22Rv1 (cell line): Measurements from ENCODE around the gene AKR1C3.

Source experiments
- H3K27ac ChIP-seq: fragments of 450-650 bp; 2 replicates; pipeline ENCODE4 v1.5.1; 2017
- CTCF ChIP-seq: fragments of 450-650 bp; IDR thresholded peaks from 2 replicates; pipeline ENCODE4 v1.5.1; 2017; ENCODE audit warnings: mild to moderate bottlenecking
- ZFX ChIP-seq: fragments of 450-650 bp; IDR thresholded peaks from 2 replicates; pipeline ENCODE4 v1.6.1; 2017; ENCODE audit warnings: antibody characterized with exemption, borderline replicate concordance

The AKR1C3 gene

GRCh38 chr10:5079306-5079830 is 14.8 kb upstream of the AKR1C3 start:
- no peak overlapping the region for H3K27ac ChIP-seq
- TF ChIP-seq CTCF (no peak), ZFX (no peak)

- no peak for TF ChIP-seq CTCF
- no peak for TF ChIP-seq ZFX
- no peak overlapping the region for H3K27ac ChIP-seq
These were observed 14.4 kb upstream of the AKR1C3 start for GRCh38 chr10:5079836-5080235.

- H3K27ac ChIP-seq, result no peak overlapping the region
- TF ChIP-seq ZFX, result no peak
- no peak for TF ChIP-seq CTCF
These were observed 13.1 kb upstream of the AKR1C3 start for GRCh38 chr10:5081091-5081490.

DNA sequence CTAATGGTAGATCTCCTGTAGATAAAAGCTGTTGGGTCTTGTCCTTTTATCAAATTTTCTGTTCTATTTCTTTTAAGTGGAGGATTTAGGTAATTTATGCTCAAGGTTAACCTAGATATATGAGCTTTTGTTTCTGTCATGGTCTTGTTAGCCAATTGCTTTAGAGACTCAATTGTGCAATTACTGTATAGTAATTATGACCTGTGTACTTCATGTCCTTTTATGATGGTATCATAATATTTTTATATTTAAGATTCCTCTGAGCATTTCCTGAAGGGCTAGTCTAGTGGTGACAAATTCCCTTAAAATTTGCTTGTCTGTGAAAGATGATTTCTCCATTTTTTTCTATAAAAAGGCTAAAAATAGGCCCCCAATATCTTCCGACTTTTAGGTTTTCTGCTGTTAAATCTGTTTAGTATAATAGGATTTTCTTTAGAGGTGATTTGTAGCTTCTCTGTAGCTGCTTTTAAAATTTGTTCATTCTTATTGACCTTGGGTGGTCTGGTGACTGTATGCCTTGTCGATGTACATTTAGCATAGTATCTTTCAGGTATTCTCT is 5.4 kb upstream of the AKR1C3 start:
- no peak for TF ChIP-seq ZFX
- TF ChIP-seq CTCF, result no peak
- no peak overlapping the region for H3K27ac ChIP-seq

DNA sequence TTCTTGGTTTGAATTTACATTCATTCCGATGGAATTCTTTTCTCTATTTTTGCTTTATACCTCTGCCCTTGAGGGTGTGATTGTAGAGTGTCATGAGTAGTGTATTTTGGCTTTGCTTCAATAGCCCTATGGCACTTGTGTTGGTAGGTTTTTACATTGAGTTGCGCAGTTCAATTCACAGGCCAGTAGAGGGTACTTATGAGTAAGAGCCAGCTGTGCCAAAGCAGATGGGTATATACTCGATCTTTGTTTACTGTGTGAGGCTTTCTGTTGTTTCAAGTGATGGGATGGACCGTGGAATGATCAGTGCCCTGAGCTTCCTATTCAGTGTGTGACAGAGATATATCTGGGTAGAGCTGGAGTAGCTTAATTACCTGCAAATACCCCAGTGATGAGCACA is 4.3 kb upstream of the AKR1C3 start:
- peak; percentile 82 for TF ChIP-seq CTCF
- no peak for TF ChIP-seq ZFX
- H3K27ac ChIP-seq, result peak overlapping the region; percentile 71

GRCh38 chr10:5090551-5090950 is 3.7 kb upstream of the AKR1C3 start:
- H3K27ac ChIP-seq, result peak overlapping the region; percentile 71
- no peak for TF ChIP-seq CTCF
- TF ChIP-seq ZFX, result no peak

DNA sequence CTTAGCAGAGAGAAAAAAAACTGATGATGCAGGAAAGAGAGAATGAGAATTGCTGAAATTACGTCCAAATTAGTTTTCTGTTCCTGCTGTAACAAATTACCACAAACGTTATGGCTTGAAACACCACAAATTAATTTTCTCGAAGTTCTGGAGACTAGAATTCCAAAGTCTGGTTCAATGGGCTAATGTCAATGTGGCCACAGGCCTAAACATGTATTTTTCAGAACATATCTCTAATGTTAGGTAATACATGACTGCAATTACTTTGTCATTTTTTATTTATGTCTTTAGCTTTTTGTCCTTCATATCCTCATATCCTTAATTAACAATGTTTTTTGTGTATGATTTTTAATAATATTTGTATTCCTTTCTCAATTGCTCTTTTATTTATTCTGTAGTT is 3.0 kb upstream of the AKR1C3 start:
- H3K27ac ChIP-seq, result peak overlapping the region; percentile 71
- TF ChIP-seq ZFX, result no peak

GRCh38 chr10:5092375-5092774 is 1.8 kb upstream of the AKR1C3 start:
- H3K27ac ChIP-seq, result peak overlapping the region; percentile 71
- TF ChIP-seq ZFX, result no peak
- TF ChIP-seq CTCF, result no peak
